Duodenal mucosa (tissue), 2 donors: ENCODE data around the gene ZBTB20.
A peak's percentile ranks its signal among the peaks of the same experiment; 100 is the strongest.

Source experiments
- H3K27ac ChIP-seq: one replicate; pipeline ENCODE4 v1.7.0; 2013; ENCODE audit warnings: low read depth, low read length
- H3K27me3 ChIP-seq, 2 donors: one replicate each; pipeline ENCODE4 v1.7.0; 2013; ENCODE audit warnings: low read length in 2 of 2, control low read depth in 1 of 2; ENCODE audit not compliant: insufficient read depth in 2 of 2, control insufficient read depth in 1 of 2
- H3K36me3 ChIP-seq, 2 donors: one replicate each; pipeline ENCODE4 v1.7.0; 2013; ENCODE audit warnings: low read length in 2 of 2, control low read depth in 1 of 2; ENCODE audit not compliant: insufficient read depth in 2 of 2, control insufficient read depth in 1 of 2
- H3K4me1 ChIP-seq, 2 donors: one replicate each; pipeline ENCODE4 v1.7.0; 2013; ENCODE audit warnings: low read length in 2 of 2, control low read depth in 1 of 2; ENCODE audit not compliant: insufficient read depth in 2 of 2, control insufficient read depth in 1 of 2
- H3K4me3 ChIP-seq, 2 donors: one replicate each; pipeline ENCODE4 v1.7.0; 2013; ENCODE audit warnings: low read length in 2 of 2, low read depth in 1 of 2
- H3K9ac ChIP-seq, 2 donors: one replicate each; pipeline ENCODE4 v1.7.0; 2013; ENCODE audit warnings: low read length in 2 of 2, low read depth in 1 of 2
- H3K9me3 ChIP-seq, 2 donors: one replicate each; pipeline ENCODE4 v1.7.0; 2013; ENCODE audit warnings: low read length in 2 of 2, control low read depth in 1 of 2; ENCODE audit not compliant: control insufficient read depth in 1 of 2

Gene ZBTB20

DNA sequence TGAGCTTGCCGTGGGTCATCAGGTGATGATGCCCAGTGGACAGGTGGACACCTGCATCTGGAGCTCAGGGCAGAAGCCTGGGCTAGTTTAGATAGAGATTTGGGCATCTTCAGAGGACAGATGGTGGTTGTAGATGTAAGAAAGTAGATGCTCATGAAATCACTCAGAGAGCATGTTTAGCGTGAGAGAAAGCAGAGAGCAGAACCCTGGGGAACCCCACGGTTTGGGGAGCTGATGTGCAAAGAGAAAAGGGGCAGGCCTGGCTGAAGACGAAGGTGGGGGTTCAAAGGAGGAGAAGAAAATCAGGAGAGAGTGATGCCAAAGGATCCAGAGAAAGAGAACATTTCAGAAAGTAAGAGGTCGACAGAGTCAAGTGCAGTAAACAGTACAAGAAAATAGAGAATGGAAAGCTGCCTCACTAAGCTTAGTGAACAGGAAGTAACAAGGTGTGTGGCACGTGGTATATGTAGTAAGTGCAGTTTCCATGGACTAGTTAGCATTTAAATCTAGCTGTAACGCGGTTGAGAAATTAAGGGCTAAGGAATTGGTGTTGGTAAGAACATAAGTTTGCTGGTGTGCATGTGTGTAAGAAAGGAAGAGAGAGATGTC is 839.8 kb downstream of the ZBTB20 start:
- no peaks in the 10 kb centered on the region for H3K9me3 ChIP-seq
- H3K36me3 ChIP-seq = no peaks in the 10 kb centered on the region
- H3K4me1 ChIP-seq = peaks cover 0 to 5% of the 10 kb centered on the region in 2 donors
- no peak overlapping the region for H3K27ac ChIP-seq
- no peaks in the 10 kb centered on the region for H3K27me3 ChIP-seq
- H3K9ac ChIP-seq = no peak overlapping the region
- H3K4me3 ChIP-seq = no peak overlapping the region

DNA sequence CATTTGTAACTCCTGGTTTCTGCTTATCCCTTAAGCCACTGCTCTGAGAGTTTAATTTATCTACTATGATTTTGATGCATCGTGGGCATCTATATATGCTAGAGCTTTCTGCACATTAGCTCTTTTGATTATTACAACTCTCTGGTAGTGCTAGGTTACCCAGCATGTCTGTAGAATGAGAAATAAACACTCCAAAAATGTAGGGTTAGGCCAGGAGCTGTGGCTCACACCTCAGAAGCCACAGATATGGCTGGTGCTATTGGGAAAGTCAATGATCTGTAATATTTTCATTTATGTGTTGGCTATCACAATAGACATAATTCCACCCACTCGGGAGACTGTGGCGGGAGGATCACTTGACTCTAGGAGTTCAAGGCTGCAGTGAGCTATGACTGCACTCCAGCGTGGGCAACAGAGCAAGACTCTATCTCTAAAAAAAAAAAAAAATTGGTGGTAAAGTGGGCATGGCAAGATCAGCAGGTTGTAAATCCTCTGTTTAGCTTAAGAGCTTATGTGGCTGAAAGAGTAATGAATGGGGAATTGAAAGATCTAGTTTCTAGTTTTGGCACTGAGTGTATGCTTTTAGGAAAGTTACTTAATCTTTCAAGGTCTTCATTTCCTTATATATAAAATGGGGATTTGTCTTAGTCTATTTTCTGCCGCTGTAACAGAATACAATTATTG is 847.0 kb downstream of the ZBTB20 start:
- no peak overlapping the region for H3K4me3 ChIP-seq
- no peak overlapping the region for H3K9ac ChIP-seq
- no peaks in the 10 kb centered on the region for H3K27me3 ChIP-seq
- no peak overlapping the region for H3K27ac ChIP-seq
- no peaks in the 10 kb centered on the region for H3K4me1 ChIP-seq
- H3K36me3 ChIP-seq = no peaks in the 10 kb centered on the region
- no peaks in the 10 kb centered on the region for H3K9me3 ChIP-seq

DNA sequence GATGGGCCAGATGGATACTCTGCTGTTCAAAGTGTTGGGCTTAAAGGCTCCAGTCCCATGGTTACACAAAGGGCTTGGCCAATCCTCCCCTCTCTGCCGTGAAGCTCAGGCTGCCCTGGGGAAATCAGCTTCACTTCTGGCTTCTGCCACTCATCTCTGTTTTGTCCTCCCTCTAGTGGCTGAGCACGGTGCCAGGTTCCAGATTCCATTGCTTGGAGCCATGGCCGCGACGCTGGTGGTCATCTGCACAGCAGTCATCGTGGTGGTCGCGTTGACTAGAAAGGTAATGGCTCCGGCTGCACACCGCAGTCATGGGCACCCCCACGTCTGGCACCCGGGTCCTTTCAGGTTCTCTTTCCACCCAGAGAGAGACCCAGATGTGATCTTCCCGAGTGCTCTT is 847.7 kb downstream of the ZBTB20 start:
- H3K9ac ChIP-seq = no peak overlapping the region
- H3K36me3 ChIP-seq = no peaks in the 10 kb centered on the region
- no peaks in the 10 kb centered on the region for H3K27me3 ChIP-seq
- no peak overlapping the region for H3K27ac ChIP-seq
- no peaks in the 10 kb centered on the region for H3K4me1 ChIP-seq
- no peaks in the 10 kb centered on the region for H3K9me3 ChIP-seq
- H3K4me3 ChIP-seq = no peak overlapping the region

DNA sequence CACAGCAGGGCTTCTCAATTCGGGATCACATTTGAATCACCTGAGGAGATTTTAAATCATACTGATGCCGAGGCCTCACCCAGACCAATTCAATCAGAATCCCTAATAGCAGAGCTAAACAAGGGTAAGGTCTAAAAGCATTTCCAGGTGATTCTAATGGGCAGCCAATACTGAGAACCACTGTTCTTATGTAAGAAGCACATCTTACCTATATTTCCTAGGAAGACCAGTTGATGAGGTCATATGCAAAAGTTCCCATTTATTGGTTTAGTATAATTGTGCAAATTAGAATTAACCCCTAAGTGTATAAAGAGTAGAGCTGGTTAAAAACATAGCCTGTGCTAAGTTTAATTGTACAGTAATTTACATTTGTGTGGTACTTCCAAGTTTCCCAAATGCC is 851.1 kb downstream of the ZBTB20 start:
- Histone ChIP-seq H3K9ac (no peak overlapping the region), H3K4me3 (no peak overlapping the region), H3K27me3 (no peaks in the 10 kb centered on the region), H3K4me1 (peaks cover 0 to 5% of the 10 kb centered on the region in 2 donors), H3K36me3 (no peaks in the 10 kb centered on the region), H3K27ac (no peak overlapping the region), H3K9me3 (no peaks in the 10 kb centered on the region)

DNA sequence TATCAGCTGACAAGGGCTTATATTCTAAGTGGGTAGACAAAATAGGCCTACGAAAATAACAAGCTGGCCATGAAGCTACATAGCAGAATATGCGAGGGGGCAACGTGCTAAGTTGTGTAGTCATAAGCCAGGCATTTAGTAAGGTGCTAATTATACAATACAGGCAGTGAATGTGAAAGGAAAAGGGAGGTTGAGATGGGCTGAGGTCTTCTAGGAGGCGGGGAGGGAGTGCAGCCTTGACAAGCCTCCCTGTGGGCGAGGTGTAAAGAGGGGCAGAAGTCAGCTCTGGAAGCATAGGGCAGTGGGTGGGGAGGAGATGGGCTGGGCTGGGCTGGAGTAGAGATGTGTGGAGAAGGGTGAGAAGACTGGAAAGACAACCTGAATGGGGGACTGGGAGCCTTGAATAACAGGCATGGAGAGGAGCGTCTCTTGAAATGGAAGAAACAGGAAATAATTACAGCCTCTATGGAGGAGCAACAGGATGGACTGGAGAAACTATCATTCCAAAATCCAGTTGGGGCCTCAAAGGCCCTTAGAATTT is 852.1 kb downstream of the ZBTB20 start:
- Histone ChIP-seq H3K27me3 (no peaks in the 10 kb centered on the region), H3K36me3 (no peaks in the 10 kb centered on the region), H3K4me3 (no peak overlapping the region), H3K9me3 (no peaks in the 10 kb centered on the region), H3K9ac (no peak overlapping the region), H3K27ac (no peak overlapping the region), H3K4me1 (peaks cover 0 to 5% of the 10 kb centered on the region in 2 donors)

DNA sequence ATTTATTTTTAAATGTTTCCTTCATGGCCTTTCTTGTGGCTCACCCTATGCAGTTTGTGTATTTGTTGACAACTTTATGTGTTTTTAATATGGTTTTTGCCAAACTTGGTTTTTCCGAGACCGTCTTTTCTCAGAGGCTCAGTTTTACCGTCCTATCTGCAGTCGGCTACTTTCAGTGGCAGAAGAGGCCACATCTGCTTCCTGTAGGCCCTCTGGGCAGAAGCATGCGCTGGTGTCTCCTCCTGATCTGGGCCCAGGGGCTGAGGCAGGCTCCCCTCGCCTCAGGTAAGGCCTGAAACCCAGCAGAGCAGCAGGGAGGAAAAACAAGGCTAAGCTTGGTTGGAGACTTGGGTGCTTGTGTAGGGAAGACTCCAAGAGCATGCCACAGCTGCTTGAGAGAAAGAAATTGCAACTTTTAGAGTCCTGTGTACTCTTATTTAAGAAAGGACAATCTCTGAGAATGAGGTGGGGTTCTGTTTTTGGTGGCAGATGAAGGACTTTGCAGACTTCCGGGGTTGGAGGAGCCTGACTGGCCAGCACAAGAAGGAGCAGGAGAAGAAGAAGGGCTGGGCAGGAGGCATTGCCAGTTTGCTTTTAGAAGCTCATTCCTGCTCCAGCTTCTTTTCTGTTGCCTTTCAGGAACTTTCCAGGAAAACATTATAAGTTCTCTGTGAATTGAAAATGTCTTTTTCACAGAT is 853.1 kb downstream of the ZBTB20 start, which contains the start of gene TIGIT:
TIGIT (plus strand) TSS at position 191 of the 698 bp plus-strand sequence; CDS start at position 225, 34 bp downstream.
- Histone ChIP-seq H3K4me3 (no peak within 1 kb of the TSS), H3K27ac (no peak within 1 kb of the TSS), H3K9ac (peak within 1 kb of the TSS in 1 of 2 donors; percentile 14), H3K36me3 (no peaks in the 10 kb centered on the region), H3K9me3 (no peaks in the 10 kb centered on the region), H3K4me1 (peaks cover 0 to 5% of the 10 kb centered on the region in 2 donors), H3K27me3 (no peaks in the 10 kb centered on the region)

DNA sequence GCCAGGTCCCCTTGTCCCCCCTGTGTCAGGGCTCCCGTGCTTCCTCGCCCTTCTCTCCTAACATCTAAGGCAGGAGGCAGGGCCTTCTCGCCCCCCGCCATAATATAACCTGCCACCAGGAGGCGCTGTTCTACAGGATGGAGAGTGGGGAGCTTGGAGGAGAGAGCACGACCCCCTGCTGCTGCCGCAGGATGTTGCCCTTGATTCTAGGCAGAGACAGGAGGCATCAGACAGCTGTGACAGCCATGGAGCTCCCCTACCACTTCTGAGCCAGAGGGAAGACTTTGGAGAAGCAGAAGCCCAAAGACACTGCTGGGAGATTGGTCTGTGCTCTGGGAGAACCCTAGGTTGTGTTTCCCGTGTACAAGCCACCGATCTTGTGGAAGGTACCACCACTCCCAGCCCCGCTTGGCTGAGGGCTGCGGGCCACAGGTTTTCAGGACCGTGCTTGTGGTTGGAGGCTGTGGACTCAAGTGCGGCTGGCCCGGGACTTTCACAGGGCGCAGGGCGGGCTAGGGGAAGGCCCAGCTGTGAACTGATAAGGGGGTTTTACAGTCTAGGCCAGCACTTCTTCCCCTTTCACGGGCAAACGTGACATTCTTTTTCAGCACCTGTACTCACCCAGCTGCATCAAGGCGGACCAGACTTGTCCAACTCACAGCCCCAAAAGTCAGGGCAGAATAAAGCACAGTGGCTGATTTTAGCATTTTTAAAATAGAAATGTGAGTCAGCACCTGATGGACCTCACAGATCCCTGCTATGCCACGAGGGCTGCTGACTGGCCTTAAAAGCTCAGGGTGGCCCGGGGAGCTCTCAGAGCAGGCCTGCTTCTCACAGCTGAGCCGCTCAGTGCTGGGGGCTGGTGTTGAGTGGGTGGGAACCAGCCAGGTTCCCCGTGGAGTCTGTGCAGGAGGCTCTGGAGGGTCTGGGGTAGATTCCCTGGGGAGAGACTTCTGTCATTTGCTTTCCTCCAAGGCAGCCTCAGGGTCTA is 855.9 kb downstream of the ZBTB20 start:
- Histone ChIP-seq H3K27ac (no peak overlapping the region), H3K4me3 (peak overlapping the region in 1 of 2 donors; percentile 7), H3K9me3 (no peaks in the 10 kb centered on the region), H3K27me3 (no peaks in the 10 kb centered on the region), H3K36me3 (no peaks in the 10 kb centered on the region), H3K4me1 (peaks cover 0 to 5% of the 10 kb centered on the region in 2 donors), H3K9ac (peak overlapping the region in 1 of 2 donors; percentile 21)

DNA sequence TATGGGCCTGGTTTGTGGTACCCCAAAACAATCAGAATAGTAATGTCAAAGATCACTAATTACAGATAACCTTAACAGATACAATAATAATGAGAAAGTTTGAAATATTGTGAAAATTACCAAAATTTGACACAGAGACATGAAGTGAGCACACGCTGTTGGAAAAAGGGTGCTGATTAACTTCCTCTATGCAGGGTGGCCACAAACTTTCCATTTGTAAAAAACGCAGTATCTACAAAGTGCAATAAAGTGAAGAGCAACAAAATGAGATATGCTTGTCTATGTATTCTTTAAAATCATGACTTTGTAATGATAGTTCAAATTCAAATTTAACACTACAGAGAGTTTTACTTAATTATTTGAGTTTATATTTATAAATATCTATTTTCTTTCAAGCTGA is 860.8 kb downstream of the ZBTB20 start:
- H3K36me3 ChIP-seq = no peaks in the 10 kb centered on the region
- no peak overlapping the region for H3K27ac ChIP-seq
- no peaks in the 10 kb centered on the region for H3K4me1 ChIP-seq
- H3K9ac ChIP-seq = no peak overlapping the region
- no peaks in the 10 kb centered on the region for H3K9me3 ChIP-seq
- no peak overlapping the region for H3K4me3 ChIP-seq
- H3K27me3 ChIP-seq = no peaks in the 10 kb centered on the region

DNA sequence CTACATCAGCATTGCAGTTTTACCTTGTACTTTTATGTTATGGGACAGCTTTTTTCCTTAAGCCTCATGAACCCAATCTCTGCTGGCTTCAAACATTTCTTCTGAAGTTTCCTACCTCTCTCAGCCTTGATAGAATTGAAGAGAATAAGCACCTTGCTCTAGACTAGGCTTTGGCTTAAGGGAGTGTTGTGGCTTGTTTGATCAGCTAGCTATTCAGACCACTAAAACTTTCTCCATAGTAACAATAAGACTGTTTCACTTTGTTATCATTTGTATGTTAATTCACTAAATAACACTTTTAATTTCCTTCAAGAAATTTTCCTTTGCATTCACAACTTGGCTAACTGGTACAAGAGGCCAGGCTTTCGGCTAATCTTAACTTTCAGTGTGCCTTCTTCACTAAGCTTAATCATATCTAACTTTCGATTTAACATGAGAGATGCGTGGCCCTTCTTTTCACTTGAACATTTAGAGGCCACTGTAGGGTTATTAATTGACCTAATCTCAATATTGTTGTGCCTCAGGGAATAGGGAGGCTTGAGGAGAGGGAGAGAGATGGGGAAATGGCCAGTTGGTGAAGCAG is 861.3 kb downstream of the ZBTB20 start:
- H3K27ac ChIP-seq = no peak overlapping the region
- H3K4me3 ChIP-seq = no peak overlapping the region
- no peaks in the 10 kb centered on the region for H3K9me3 ChIP-seq
- H3K9ac ChIP-seq = no peak overlapping the region
- no peaks in the 10 kb centered on the region for H3K4me1 ChIP-seq
- no peaks in the 10 kb centered on the region for H3K27me3 ChIP-seq
- no peaks in the 10 kb centered on the region for H3K36me3 ChIP-seq
